Measurements from ENCODE around the gene FUCA1.
"Not testable (repeated sequence)": the region's sequence is repeated elsewhere in the genome, so short reads cannot be mapped to it uniquely, and the experiment has no call there.

The FUCA1 gene

GRCh38 chr1:23867895-23868556, at the start of gene FUCA1:
TSS of gene FUCA1 (minus strand) at chr1:23868290. CDS start at chr1:23868286, 4 bp downstream.
- peak; percentile 95 for DNase-seq

- peak; percentile 73 for DNase-seq
These were observed 48.4 kb upstream of the FUCA1 start for GRCh38 chr1:23916209-23917131.

- no peak for DNase-seq
These were observed 47.4 kb upstream of the FUCA1 start for GRCh38 chr1:23915466-23915865.

GRCh38 chr1:23914921-23915320, 46.8 kb upstream of the FUCA1 start:
- DNase-seq = no peak

- peak; percentile 66 for DNase-seq
These were observed 45.3 kb upstream of the FUCA1 start, which contains the start of gene CNR2 for GRCh38 chr1:23913212-23913880. TSS of gene CNR2 (minus strand) at chr1:23913362. CDS start at chr1:23875617, 37,745 bp downstream.

GRCh38 chr1:23911921-23912320, 43.8 kb upstream of the FUCA1 start:
- DNase-seq = no peak

- peak; percentile 64 for DNase-seq
These were observed 42.6 kb upstream of the FUCA1 start for GRCh38 chr1:23910553-23911246.

- no peak for DNase-seq
These were observed 42.1 kb upstream of the FUCA1 start for GRCh38 chr1:23910144-23910543.

GRCh38 chr1:23909412-23909811, 41.3 kb upstream of the FUCA1 start:
- DNase-seq = no peak

- peak; percentile 66 for DNase-seq
These were observed 40.6 kb upstream of the FUCA1 start for GRCh38 chr1:23908453-23909341.

- DNase-seq = no peak
These were observed 38.6 kb upstream of the FUCA1 start for GRCh38 chr1:23906731-23907130.

- DNase-seq = no peak
These were observed 37.5 kb upstream of the FUCA1 start for GRCh38 chr1:23905461-23906025.

GRCh38 chr1:23904748-23905357, 36.8 kb upstream of the FUCA1 start:
- DNase-seq = no peak

- DNase-seq = no peak
These were observed 35.7 kb upstream of the FUCA1 start for GRCh38 chr1:23903754-23904153.

GRCh38 chr1:23902321-23903278, 34.5 kb upstream of the FUCA1 start:
- DNase-seq = no peak

- not testable (repeated sequence) for DNase-seq
These were observed 31.9 kb upstream of the FUCA1 start for GRCh38 chr1:23900017-23900416.

- no peak for DNase-seq
These were observed 31.0 kb upstream of the FUCA1 start for GRCh38 chr1:23899070-23899469.

- DNase-seq = no peak
These were observed 29.0 kb upstream of the FUCA1 start for GRCh38 chr1:23897083-23897482.

- DNase-seq = no peak
These were observed 28.4 kb upstream of the FUCA1 start for GRCh38 chr1:23896491-23896890.

- DNase-seq = no peak
These were observed 27.9 kb upstream of the FUCA1 start for GRCh38 chr1:23895993-23896392.
